H1 (cell line): ENCODE measurements around the gene MDM4. TPM values are rescaled to one million over a fixed set of nuclear protein-coding genes. Genes with fewer than 3 reads are reported as not detected.

Source experiments
- CTCF ChIA-PET: fragments of 300-600 bp; sonication (Branson Sonifier 250); formaldehyde crosslinking; loops from one replicate; lab custom pipeline; 2021; ENCODE audit not compliant: partially characterized antibody; lab: Charles Lee
- POLR2A ChIA-PET: fragments of 300-600 bp; sonication (Branson Sonifier 250); formaldehyde crosslinking; loops from one replicate; lab custom pipeline; 2021; ENCODE audit warnings: inconsistent platforms; ENCODE audit not compliant: partially characterized antibody; lab: Charles Lee
- DNase-seq, 2 experiments: peaks; one replicate each; pipeline versions ENCODE4 v3.0.0 to v3.0.0-alpha.2; 2010 to 2022; ENCODE audit warnings: low spot score in 2 of 2, low read depth in 1 of 2, mixed read lengths in 1 of 2
- FAIRE-seq: peaks from 2 replicates; lab custom pipeline; 2011; peaks lifted over from hg19 to GRCh38; lab: Jason Lieb, UNC
- H2AFZ ChIP-seq: 2 replicates; pipeline ENCODE4 v1.8.1; 2012; ENCODE audit warnings: low read length, inconsistent platforms
- H2AK5ac ChIP-seq: 2 replicates; pipeline ENCODE4 v1.6.1; 2013; ENCODE audit warnings: low read depth, low read length
- H2BK120ac ChIP-seq: replicated peaks from 2 replicates; pipeline ENCODE3; 2013; ENCODE audit warnings: low read depth, low read length, inconsistent platforms
- H2BK12ac ChIP-seq: 2 replicates; pipeline ENCODE4 v1.6.1; 2013; ENCODE audit warnings: low read depth, low read length
- H2BK15ac ChIP-seq: 2 replicates; pipeline ENCODE4 v1.6.1; 2013; ENCODE audit warnings: low read length
- H2BK20ac ChIP-seq: 2 replicates; pipeline ENCODE4 v1.6.1; 2013; ENCODE audit warnings: low read length
- H2BK5ac ChIP-seq: 2 replicates; pipeline ENCODE4 v1.6.1; 2013; ENCODE audit warnings: low read depth, low read length
- H3K14ac ChIP-seq: 2 replicates; pipeline ENCODE4 v1.6.1; 2013; ENCODE audit warnings: inconsistent platforms; ENCODE audit not compliant: insufficient read length
- H3K18ac ChIP-seq: 2 replicates; pipeline ENCODE4 v1.6.1; 2013; ENCODE audit warnings: low read length; ENCODE audit errors: extremely low read depth
- H3K23ac ChIP-seq: 2 replicates; pipeline ENCODE4 v1.6.1; 2013; ENCODE audit warnings: inconsistent platforms; ENCODE audit not compliant: insufficient read length
- H3K23me2 ChIP-seq: 2 replicates; pipeline ENCODE4 v1.6.1; 2013; ENCODE audit warnings: low read depth, low read length
- H3K27ac ChIP-seq: 2 replicates; pipeline ENCODE4 v1.6.1; 2011; ENCODE audit warnings: low read depth, low read length, inconsistent platforms
- H3K27me3 ChIP-seq, 4 experiments: replicated peaks in 1 of 4; 1 replicate in 1 of 4; 2 replicates in 3 of 4; pipeline versions ENCODE4 v1.6.1 to v1.8.1; 2011 to 2013; ENCODE audit warnings: low read length in 3 of 4, mild to moderate bottlenecking in 3 of 4, inconsistent platforms in 2 of 4, mixed read lengths in 2 of 4, moderate library complexity in 1 of 4; ENCODE audit not compliant: control insufficient read depth in 3 of 4, insufficient read depth in 3 of 4; ENCODE audit errors: extremely low read depth in 1 of 4
- H3K36me3 ChIP-seq, 4 experiments: 2 replicates each; pipeline versions ENCODE4 v1.6.1 to v1.8.1; 2011 to 2013; ENCODE audit warnings: mild to moderate bottlenecking in 4 of 4, low read length in 3 of 4, moderate library complexity in 2 of 4, control low read depth in 1 of 4, inconsistent platforms in 1 of 4; ENCODE audit not compliant: insufficient read depth in 4 of 4, control insufficient read depth in 2 of 4
- H3K4ac ChIP-seq: replicated peaks from 2 replicates; pipeline ENCODE3; 2013; ENCODE audit warnings: low read length, low read depth, mixed read lengths, inconsistent platforms; ENCODE audit not compliant: insufficient read length
- H3K4me1 ChIP-seq, 4 experiments: replicated peaks in 1 of 4; 1 replicate in 1 of 4; 2 replicates in 3 of 4; pipeline versions ENCODE4 v1.6.1 to v1.8.1; 2011 to 2013; ENCODE audit warnings: low read length in 3 of 4, inconsistent platforms in 2 of 4, mixed read lengths in 1 of 4; ENCODE audit not compliant: insufficient read depth in 4 of 4, control insufficient read depth in 3 of 4
- H3K4me2 ChIP-seq, 2 experiments: 2 replicates each; pipeline versions ENCODE4 v1.6.1 to v1.8.1; 2011 to 2013; ENCODE audit warnings: low read depth in 2 of 2, low read length in 2 of 2, control low read depth in 1 of 2, inconsistent platforms in 1 of 2, mild to moderate bottlenecking in 1 of 2; ENCODE audit not compliant: insufficient read depth in 1 of 2
- H3K4me3 ChIP-seq, 4 experiments: fragments of 200-600, 300-600 bp in 1 of 4; sonication (generic), shearing (Covaris generic), sonication (Bioruptor Twin) in 1 of 4; 2 replicates each; pipeline versions ENCODE4 v1.5.1 to v1.8.1; 2011 to 2016; ENCODE audit warnings: low read length in 4 of 4, low read depth in 3 of 4, control low read depth in 2 of 4, inconsistent platforms in 2 of 4, mild to moderate bottlenecking in 2 of 4, mixed read lengths in 1 of 4, moderate library complexity in 1 of 4; ENCODE audit not compliant: insufficient read depth in 2 of 4; ENCODE audit errors: extremely low read depth in 1 of 4
- H3K56ac ChIP-seq: replicated peaks from 2 replicates; pipeline ENCODE3; 2013; ENCODE audit warnings: low read depth, mild to moderate bottlenecking, mixed read lengths, low read length, inconsistent platforms; ENCODE audit not compliant: insufficient read length
- H3K79me1 ChIP-seq: 2 replicates; pipeline ENCODE4 v1.6.1; 2013; ENCODE audit warnings: low read depth, low read length, control low read depth
- H3K79me2 ChIP-seq, 2 experiments: 2 replicates each; pipeline versions ENCODE4 v1.6.1 to v1.8.1; 2012 to 2013; ENCODE audit warnings: low read length in 2 of 2, mild to moderate bottlenecking in 2 of 2, inconsistent platforms in 1 of 2; ENCODE audit not compliant: insufficient read depth in 2 of 2, control insufficient read depth in 1 of 2
- H3K9ac ChIP-seq, 4 experiments: replicated peaks in 1 of 4; 1 replicate in 1 of 4; 2 replicates in 3 of 4; pipeline versions ENCODE4 v1.6.1 to v1.8.1; 2011 to 2013; ENCODE audit warnings: low read depth in 3 of 4, low read length in 3 of 4, control low read depth in 2 of 4, mild to moderate bottlenecking in 2 of 4, moderate library complexity in 2 of 4, inconsistent platforms in 1 of 4; ENCODE audit errors: extremely low read depth in 1 of 4
- H3K9me3 ChIP-seq, 2 experiments: 2 replicates each; pipeline versions ENCODE4 v1.6.1 to v1.8.1; 2012 to 2013; ENCODE audit warnings: mild to moderate bottlenecking in 2 of 2, moderate library complexity in 2 of 2, control low read depth in 1 of 2, inconsistent platforms in 1 of 2, low read depth in 1 of 2, low read length in 1 of 2, mixed read lengths in 1 of 2; ENCODE audit not compliant: insufficient read depth in 2 of 2
- H4K20me1 ChIP-seq, 2 experiments: replicated peaks in 1 of 2; 2 replicates each; pipeline versions ENCODE3 to v1.8.1; 2011 to 2013; ENCODE audit warnings: inconsistent platforms in 2 of 2, low read length in 2 of 2, mild to moderate bottlenecking in 1 of 2; ENCODE audit not compliant: insufficient read depth in 2 of 2, control insufficient read depth in 1 of 2
- H4K5ac ChIP-seq: 2 replicates; pipeline ENCODE4 v1.6.1; 2013; ENCODE audit warnings: low read length, low read depth, mixed read lengths, inconsistent platforms; ENCODE audit not compliant: insufficient read length
- H4K8ac ChIP-seq: 2 replicates; pipeline ENCODE4 v1.8.0; 2013; ENCODE audit warnings: mild to moderate bottlenecking, moderate library complexity, low read length, inconsistent platforms; ENCODE audit not compliant: insufficient read depth; ENCODE audit errors: extremely low read depth
- H4K91ac ChIP-seq: replicated peaks from 2 replicates; pipeline ENCODE3; 2013; ENCODE audit warnings: low read length, mixed read lengths, inconsistent platforms; ENCODE audit not compliant: insufficient read length
- ASH2L ChIP-seq: fragments of 200-600, 300-600 bp; sonication (generic); IDR thresholded peaks from one replicate; pipeline ENCODE4 v1.7.1; 2017; ENCODE audit warnings: low read length
- CEBPB ChIP-seq: IDR thresholded peaks from 2 replicates; pipeline ENCODE4 v1.6.1; 2012; ENCODE audit warnings: low read depth, low read length
- CHD2 ChIP-seq: IDR thresholded peaks from 2 replicates; pipeline ENCODE4 v1.6.1; 2012; ENCODE audit warnings: low read length, improper control_type of control experiment
- EP300 ChIP-seq, 2 experiments: IDR thresholded peaks; 1 replicate in 1 of 2; 2 replicates in 1 of 2; pipeline ENCODE4 v1.6.1; 2011 to 2012; ENCODE audit warnings: low read depth in 2 of 2, low read length in 2 of 2, mild to moderate bottlenecking in 2 of 2, borderline replicate concordance in 1 of 2, inconsistent platforms in 1 of 2, moderate library complexity in 1 of 2
- KDM1A ChIP-seq: fragments of 200-600, 300-600 bp; sonication (generic); IDR thresholded peaks from 2 replicates; pipeline ENCODE4 v1.7.1; 2016; ENCODE audit warnings: mild to moderate bottlenecking, low read length, borderline replicate concordance
- PHF8 ChIP-seq: fragments of 200-600 bp; sonication (generic); conservative IDR thresholded peaks from 2 replicates; pipeline ENCODE4 v1.7.1; 2012; ENCODE audit warnings: low read depth, mild to moderate bottlenecking, inconsistent platforms, low read length, moderate library complexity
- POLR2A ChIP-seq, 2 experiments: IDR thresholded peaks; 1 replicate in 1 of 2; 2 replicates in 1 of 2; pipeline ENCODE4 v1.6.1; 2011; ENCODE audit warnings: low read depth in 2 of 2, low read length in 2 of 2, mild to moderate bottlenecking in 2 of 2; ENCODE audit errors: control extremely low read depth in 1 of 2
- RBBP5 ChIP-seq: IDR thresholded peaks from 2 replicates; pipeline ENCODE4 v1.7.1; 2012; ENCODE audit warnings: low read depth, mild to moderate bottlenecking, inconsistent platforms, low read length, moderate library complexity, borderline replicate concordance
- SP4 ChIP-seq: IDR thresholded peaks from 2 replicates; pipeline ENCODE4 v1.6.1; 2012; ENCODE audit warnings: low read length, inconsistent platforms
- TEAD4 ChIP-seq: IDR thresholded peaks from 2 replicates; pipeline ENCODE4 v1.6.1; 2012; ENCODE audit warnings: low read depth, low read length, inconsistent platforms, mixed read lengths
- USF2 ChIP-seq: IDR thresholded peaks from 2 replicates; pipeline ENCODE4 v1.6.1; 2011; ENCODE audit warnings: low read length, improper control_type of control experiment
- WGBS, 2 experiments: shearing (Covaris generic) in 1 of 2; methylation state at CpG; one replicate each; pipeline versions ENCODE4 v1.1.6 to v1.1.7; 2013 to 2015; ENCODE audit warnings: low lambda C conversion rate in 2 of 2, mixed read lengths in 2 of 2, inconsistent platforms in 1 of 2, low coverage in 1 of 2, missing lambda C conversion rate in 1 of 2; ENCODE audit not compliant: insufficient replicate concordance in 2 of 2, insufficient coverage in 1 of 2, insufficient read length in 1 of 2; ENCODE audit errors: extremely low coverage in 1 of 2, missing lambda C conversion rate in 1 of 2; 5-methylcytosine and 5-hydroxymethylcytosine counted together
- polyA plus RNA-seq, 7 experiments: library from polyadenylated mRNA; depleted of rRNA in 3 of 7; stranded (reverse) in 5 of 7; unstranded in 2 of 7; fragments of >200 nt in 5 of 7; fragments of 200-250 nt in 2 of 7; gene quantifications; 1 replicate in 5 of 7; 2 replicates in 1 of 7; 4 replicates in 1 of 7; pipeline versions ENCODE4 v1.2.1 to v1.2.3, GENCODE V29; 2011 to 2013; ENCODE audit warnings: missing spikeins in 2 of 7, mixed read lengths in 2 of 7
- total RNA-seq: library from RNA; stranded (reverse); fragmentation: NEBNext Ultra II Directional; extraction: Animal tissue kit (Norgen Biotek cat#: 25700); gene quantifications from 2 replicates; pipeline ENCODE4 v1.2.1, GENCODE V29; 2021

The MDM4 gene
- total and polyA plus RNA-seq, 2 of the 8 experiments (the other 6 are each of a cell fraction or from before 2014, with no cell fraction given), result 10.8 to 84.9 TPM

GRCh38 chr1:204569478-204569877, 53.3 kb downstream of the MDM4 start:
- Histone ChIP-seq H2BK5ac (no peak overlapping the region), H3K4me1 (peaks cover 12 to 43% (median 27%) of the 10 kb centered on the region in 4 experiments), H4K5ac (no peak overlapping the region), H3K56ac (no peak overlapping the region), H3K9me3 (no peaks in the 10 kb centered on the region), H3K27me3 (no peaks in the 10 kb centered on the region; a peak in 1 of 7 replicates), H4K8ac (no peak overlapping the region), H3K79me2 (no peaks in the 10 kb centered on the region), H3K4me2 (no peak overlapping the region), H3K36me3 (no peaks in the 10 kb centered on the region; a peak in 1 of 8 replicates), H3K23me2 (no peaks in the 10 kb centered on the region), H3K27ac (no peak overlapping the region), H3K18ac (0 out of 2 replicates have a peak overlapping the region, but pooled peaks have one; percentile 20), H3K4me3 (no peak overlapping the region), H4K20me1 (peaks cover 0 to 2% of the 10 kb centered on the region in 2 experiments), H2BK20ac (no peak overlapping the region), H2AFZ (no peak overlapping the region), H2BK15ac (no peak overlapping the region), H2AK5ac (no peak overlapping the region), H2BK12ac (no peak overlapping the region), H3K23ac (no peak overlapping the region), H4K91ac (no peak overlapping the region), H3K14ac (no peak overlapping the region), H3K4ac (no peak overlapping the region), H3K79me1 (no peaks in the 10 kb centered on the region), H3K9ac (no peak overlapping the region), H2BK120ac (no peak overlapping the region)
- TF ChIP-seq PHF8, result no peak
- no peak for TF ChIP-seq USF2
- TF ChIP-seq EP300 (IDR thresholded peaks at IDR 0.05; ENCODE audit: borderline replicate concordance in 1 of 2, low read depth in 2 of 2, low read length in 2 of 2), result no peak
- TF ChIP-seq CHD2, result no peak
- TF ChIP-seq KDM1A, result no peak
- no peak for TF ChIP-seq POLR2A (IDR thresholded peaks at IDR 0.05; ENCODE audit: control extremely low read depth in 1 of 2, low read depth in 2 of 2, low read length in 2 of 2)
- TF ChIP-seq CEBPB, result no peak
- no peak for TF ChIP-seq ASH2L
- no peak for TF ChIP-seq TEAD4
- TF ChIP-seq RBBP5, result no peak
- TF ChIP-seq SP4, result no peak
- 84% methylated on average over 5 of the region's 5 CpGs; no CpG with 5 or more reads in 1 of the 2 experiments for WGBS, 2 experiments
- no peak for FAIRE-seq
- CTCF ChIA-PET, result interaction anchor here (1.0 to 28.0 kb wide), 9 partner anchors 8 to 239 kb away, joined by 4 to 397 read pairs (median 5); no protein-coding TSS in a partner anchor
- no peak for DNase-seq
- POLR2A ChIA-PET, result no interaction called here
